Dedifferentiated amniotic fluid mesenchymal stem cell (primary cell): Measurements from ENCODE around the gene FUCA2.
"Not testable (repeated sequence)": the region's sequence is repeated elsewhere in the genome, so short reads cannot be mapped to it uniquely, and the experiment has no call there.

Experiments
- DNase-seq: peaks from one replicate; pipeline ENCODE4 v3.0.0-alpha.2; 2016; ENCODE audit errors: extremely low spot score

FUCA2 gene

DNA sequence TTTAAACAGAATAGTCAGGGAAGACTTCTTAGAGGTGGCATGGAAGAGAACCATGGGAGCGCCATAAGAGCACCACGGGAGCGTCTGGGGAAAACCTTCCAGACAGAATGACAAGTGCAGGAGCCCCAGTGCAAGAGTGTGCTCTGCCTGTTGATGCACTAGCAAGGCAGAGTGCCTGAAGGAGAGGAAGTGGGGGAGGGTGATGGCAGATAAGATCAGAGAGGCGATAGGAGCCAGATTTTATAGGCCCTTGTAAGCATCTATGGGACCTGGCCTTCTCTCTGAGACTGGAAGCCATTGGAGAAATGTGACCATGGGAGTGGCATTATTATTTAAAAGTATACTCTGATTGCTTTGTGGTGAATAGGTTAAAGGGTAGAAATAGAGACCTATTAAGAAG is 13.1 kb downstream of the FUCA2 start:
- no peak for DNase-seq

DNA sequence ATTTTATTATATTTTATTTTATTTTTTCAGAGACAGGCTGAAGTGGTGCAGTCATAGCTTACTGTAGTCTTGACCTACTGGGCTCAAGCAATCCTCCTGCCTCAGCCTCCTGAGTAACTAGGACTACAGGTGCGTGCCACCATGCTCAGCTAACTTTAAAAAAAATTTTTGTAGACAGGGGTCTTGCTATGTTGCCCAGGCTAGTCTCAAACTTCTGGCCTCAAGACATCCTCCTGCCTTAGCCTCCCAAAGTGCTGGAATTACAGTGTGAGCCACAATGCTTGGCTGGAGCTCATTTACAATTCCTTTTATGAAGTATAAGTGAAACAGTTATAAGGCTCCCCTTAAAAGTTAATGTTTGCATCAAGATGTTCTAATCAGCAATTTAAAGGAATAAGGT is 14.5 kb downstream of the FUCA2 start:
- DNase-seq, result no peak

DNA sequence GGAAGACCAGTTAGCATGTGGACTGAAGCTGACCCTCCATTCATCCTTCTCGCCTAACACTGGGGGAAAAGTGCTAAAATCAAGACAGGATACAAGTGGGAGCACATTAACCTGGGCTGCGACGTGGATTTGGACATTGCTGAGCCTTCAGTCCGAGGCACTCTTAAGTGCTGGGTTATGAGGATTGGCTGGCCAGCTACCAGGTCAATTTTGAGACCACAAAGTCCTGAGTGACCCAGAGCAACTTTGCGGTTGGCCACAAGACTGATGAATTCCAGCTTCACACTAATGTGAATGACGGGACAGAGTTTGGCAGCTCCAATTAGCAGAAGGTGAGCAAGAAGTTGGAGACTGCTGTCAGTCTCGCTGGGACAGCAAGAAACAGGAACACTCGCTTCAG is 20.7 kb downstream of the FUCA2 start:
- DNase-seq, result no peak

DNA sequence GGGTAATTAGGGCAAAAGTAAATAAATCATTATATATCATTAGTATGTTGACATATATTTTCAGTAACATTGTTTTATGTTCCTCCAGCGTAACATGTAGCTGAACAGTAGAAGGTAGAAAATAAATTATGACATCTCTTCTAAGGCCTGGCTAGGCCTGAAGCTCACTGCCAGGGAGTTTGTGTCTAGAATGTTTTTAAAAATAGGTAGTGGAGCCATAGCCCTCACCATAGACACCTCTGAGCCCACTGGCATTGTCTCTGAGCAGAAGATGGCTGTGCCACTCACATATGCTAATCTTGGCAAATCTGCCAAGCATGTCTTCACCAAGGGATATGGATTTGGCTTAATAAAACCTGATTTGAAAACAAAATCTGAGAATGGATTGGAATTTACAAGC is 21.3 kb downstream of the FUCA2 start:
- no peak for DNase-seq

DNA sequence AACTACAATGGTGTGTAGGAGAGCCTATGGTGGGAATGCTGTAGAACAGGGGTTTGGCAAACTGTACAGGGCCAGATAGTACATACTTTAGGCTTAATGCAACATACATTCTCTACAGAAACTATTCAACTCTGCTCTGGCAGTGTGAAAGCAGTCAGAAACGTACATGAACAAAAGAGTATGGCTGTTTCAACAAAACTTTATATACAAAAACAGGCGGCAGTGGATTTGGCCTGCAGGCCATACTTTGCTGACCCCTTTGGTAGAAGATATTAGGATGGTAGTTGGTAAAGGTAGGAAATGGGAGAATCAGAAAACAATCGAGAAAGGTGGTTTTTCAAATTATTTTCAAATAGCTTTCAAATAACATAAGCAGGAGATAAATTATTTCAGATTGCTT is 24.8 kb downstream of the FUCA2 start:
- DNase-seq, result no peak

DNA sequence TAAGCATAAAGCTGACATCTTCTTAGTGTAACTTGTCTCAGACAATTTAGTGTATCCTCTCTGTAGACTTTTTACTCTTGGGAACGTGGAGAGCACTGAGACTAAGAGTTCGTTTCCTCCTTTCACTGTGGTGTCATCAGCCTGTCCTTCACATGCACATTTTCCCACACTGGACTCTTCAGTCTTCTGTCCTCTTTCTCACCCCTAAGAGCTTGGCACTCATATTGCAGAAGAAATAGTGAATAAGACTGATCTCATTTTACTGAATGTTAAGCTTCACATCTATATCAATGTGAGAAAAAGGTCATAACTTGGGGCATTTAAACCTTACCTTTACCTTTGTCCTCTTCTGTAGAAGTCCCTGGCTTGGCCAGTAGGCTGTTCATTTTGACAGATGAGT is 25.6 kb downstream of the FUCA2 start:
- no peak for DNase-seq

DNA sequence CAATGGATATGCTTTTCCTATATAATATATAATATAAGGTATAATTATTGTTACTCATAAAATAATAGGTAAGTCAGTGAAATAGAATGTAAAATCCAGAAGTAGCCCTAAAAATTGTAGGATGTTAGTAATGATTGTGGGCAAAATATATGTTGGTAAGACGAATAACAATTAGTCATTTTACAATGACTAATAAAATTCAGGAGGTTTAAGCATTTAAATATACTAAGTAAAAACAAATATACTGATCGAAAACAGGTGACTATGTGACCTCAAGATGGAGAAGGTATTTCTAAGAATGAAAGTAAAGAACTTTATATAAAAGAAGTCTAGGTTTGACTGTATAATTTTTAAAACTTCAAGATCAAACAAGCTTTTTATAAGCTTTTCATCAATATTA is 28.9 kb downstream of the FUCA2 start:
- no peak for DNase-seq

DNA sequence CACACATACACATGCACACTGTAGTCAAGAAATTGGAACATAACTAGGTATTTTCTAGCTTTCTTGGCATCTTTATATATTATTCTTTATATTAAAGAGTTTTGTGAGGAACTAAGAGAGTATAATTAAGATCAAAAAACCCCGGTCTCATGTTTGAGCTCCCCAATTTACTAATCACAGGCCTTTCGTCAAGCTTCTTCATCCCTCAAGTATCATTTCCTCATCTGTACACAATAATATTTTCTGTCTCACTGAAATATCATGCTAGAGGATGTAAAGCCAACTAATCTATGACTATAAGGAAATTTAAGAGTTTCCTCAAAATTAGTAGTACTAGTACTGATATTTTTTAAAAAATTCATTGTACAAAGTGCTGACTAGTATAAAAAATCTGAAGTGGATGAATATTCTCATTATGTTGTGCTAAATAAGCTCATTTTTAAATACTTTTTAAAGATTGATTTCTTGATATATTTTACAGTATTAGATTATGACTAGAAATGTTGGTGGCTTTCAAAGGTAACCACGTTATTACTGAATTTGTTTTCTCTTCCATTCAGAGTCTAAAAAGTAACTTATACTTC is 32.9 kb downstream of the FUCA2 start:
- DNase-seq, result no peak

DNA sequence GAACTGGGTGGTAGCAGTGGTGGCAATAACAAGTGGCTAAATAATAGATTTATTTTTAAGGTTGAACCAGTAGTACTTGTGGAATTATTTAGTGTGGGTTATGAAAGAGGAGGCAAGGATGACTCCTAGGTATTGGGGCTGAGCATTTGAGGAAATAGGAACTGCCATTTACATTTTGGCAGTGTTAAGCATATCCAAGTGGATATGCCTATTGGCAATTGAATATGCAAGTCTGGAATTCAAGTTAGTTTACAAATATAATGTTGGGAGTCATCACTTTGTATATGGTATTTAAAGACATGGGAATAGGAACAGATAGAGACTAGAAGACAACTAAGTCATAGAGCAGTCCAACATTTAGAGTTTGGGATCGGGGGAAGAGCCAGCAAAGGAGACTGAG is 35.0 kb downstream of the FUCA2 start:
- no peak for DNase-seq

DNA sequence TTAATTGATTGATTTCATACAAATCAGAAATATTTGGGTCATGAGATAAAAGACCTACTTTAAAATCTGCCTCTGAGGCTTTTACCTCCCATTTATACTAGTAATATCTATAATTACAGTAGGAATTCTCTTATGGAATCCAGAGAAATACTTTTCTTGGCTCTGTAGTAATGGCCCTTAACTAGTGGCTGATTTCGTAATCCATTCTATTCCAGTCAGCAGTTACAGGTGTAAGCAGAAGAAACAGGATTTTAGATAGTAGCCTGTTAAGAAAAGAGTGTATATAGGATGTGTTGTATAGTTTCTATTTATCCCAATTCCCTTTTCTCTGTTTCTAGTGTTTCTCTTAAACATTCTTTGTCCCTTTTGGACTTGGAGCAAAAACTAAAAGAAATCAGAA is 39.7 kb downstream of the FUCA2 start:
- DNase-seq, result no peak

DNA sequence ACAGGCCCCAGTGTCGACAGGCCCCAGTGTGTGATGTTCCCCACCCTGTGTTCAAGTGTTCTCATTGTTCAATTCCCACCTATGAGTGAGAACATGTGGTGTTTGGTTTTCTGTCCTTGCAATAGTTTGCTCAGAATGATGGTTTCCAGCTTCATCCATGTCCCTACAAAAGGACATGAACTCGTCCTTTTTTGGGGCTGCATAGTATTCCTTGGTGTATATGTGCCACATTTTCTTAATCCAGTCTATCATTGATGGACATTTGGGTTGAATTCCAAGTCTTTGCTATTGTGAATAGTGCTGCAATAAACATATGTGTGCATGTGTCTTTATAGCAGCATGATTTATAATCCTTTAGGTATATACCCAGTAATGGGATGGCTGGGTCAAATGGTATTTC is 42.7 kb downstream of the FUCA2 start:
- not testable (repeated sequence) for DNase-seq

DNA sequence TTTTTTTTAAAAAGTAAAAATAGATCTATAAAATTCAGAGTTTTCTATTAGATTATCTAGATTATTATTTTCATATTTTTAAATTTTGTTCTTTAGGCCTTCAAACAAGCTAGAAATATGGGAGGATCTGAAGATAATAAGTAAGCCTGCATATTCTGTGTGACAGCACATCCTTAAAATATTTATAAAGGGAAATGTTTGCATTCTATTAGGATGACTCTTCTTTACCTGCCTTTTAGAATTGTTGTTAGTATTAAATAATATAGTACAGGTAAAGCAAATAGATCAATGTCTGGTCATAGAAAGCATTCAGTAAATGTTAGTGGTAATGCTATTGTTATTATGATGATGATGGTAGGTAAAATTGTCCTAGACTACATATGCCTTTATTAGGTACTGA is 43.5 kb downstream of the FUCA2 start:
- DNase-seq, result no peak

DNA sequence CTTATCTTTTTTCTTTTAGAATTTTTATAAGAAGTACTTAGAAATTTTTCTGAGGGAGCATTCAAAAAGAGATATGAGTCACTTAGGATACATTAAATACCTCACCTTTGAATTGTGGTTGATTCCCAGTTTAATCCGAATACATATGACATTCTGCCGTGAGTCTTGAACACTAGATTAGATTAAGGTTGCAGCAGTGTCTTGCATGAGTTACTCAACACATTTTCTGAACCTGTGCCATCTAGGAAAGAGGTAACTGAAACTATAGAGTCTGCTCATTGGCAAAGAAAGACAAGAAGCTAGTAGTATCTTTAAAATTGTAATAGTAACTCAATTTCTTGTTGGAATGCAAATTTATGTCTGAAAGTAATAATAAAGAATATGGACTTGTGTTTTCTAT is 46.0 kb downstream of the FUCA2 start:
- no peak for DNase-seq

DNA sequence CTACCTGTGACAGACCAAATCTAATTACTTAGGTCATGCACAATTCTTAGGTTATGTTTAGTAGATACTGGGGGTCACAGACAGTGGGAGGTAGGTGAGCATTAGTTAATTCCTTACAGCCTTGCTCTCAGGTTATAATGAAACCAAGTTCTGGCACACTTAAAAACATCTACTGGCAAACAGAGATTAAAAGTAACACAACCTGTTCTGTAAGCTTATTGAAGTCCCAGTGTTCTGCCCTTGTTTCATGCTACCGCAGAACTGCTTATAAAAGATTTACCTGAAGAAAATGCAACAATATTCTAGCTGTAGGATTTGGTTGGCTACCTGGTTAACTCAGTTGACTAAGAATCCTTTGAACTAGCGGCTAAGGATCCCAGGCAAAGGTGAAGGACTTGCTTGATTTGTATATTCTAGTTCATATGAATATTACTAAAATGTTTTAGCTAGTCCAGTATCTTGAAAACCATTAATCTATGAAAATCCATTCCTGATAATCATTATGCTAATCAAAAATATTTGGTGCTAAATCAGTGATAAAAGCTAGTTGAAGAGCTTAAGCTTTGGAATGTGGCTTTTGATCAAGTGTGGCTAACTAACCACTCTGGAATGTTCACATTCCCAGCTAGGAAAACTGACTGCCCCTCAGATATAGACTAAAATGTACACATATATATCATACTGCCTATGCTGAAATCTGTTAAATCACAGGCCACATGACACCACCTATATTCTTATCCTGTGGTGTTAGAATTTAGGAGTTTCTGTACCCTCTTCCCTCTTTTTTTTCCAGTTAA is 53.8 kb downstream of the FUCA2 start:
- no peak for DNase-seq

DNA sequence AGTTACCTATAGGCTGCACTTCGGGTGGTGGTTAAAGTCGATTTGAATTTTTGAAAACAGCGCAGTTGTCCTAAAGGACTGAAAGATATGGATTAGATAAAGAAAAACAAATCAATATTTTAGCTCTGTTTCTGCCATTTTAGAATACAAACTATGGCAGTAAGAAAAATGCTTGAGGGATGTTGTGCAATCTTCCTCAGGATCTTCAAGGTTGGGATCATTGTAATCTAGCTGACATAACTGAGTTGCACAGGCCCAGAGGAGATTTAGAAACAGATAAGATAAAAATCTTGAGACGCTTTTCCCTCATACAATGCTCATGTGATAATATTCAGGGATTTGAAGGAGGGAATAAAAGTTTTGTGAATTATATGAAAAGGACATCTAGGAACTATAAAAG is 60.0 kb downstream of the FUCA2 start:
- DNase-seq, result peak; percentile 26

DNA sequence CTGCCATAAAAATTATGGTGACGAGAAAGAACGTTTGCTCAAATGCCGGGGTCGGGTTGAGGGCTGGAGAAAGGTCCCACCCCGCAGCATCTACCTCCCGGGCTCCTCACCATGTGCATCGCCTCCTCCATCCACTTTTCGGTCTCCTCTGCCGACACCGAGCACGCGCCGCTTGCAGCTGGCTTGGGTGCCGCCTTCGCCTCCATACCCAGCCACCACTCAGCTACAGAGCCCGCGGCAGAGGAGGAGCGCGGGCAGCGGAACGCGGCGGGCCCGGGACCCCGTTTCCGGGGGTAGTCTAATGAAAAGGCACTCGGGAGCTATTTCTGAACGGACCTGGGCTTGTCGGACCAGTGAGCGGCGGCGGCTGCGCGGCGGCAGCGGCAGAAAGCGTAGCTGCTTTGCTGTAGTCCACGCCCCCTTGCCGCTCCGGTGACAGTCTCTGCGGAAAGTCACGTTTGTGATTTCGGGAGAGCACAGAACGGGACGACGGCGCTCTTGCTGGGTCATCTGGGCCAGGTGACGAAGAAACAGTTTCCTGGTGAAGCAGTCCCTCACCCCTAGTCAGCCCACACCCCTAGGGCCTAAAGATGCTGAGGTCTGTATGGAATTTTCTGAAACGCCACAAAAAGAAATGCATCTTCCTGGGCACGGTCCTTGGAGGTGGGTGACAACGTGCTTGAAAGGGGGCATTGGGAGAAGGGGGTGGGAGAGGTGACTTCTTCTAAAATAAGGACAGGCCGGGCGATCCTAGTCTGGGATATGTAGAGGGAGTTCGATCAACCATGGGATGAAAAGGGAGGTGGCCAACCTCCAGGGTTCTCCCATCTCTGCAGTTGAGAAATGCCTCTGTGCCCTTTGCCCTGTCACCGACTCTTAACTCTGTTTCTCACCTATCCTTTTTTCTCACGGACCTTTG is 60.8 kb downstream of the FUCA2 start, which contains the start of the genes ADAT2 and PEX3:
Gene ADAT2 (minus strand): TSS at position 243 of the 919 bp plus-strand sequence. CDS start 37 bp downstream, at position 206.
Gene PEX3 (plus strand): TSS at position 353 of the 919 bp plus-strand sequence. CDS start 238 bp downstream, at position 591.
- peak; percentile 90 for DNase-seq

DNA sequence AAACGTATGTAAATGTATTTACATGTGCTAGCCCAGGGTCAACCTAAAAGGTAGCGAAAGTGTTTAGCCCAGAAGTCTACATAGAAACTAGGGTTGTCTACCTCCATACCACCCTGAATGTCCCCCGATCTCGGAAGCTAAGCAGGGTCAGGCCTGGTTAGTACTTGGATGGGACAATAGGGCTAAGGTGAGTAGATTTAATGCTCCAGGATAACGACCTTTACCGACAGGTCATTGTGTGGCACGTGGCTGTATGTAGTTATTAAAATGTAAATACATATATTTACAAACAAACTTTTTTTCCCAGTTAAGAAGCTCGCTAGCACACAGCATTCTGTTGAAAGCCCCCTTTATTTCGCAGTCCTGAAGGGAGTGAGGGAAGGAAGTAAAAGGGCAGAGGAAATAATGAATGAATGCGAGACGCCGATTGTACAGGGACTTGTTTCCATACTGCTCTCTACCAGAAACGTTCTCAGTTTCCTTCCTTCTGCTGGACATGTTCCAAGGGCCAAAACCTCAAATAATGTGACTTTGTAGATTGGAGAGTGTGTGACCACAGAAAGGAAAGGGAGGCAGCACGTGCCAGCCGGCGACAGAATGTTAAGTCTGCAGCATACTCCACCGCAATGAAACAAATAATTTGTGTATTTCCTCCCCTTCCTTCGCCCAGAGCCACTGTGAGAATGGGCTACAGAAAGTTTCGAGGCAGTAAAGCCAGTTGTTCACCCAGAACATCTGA is 61.6 kb downstream of the FUCA2 start:
- no peak for DNase-seq

DNA sequence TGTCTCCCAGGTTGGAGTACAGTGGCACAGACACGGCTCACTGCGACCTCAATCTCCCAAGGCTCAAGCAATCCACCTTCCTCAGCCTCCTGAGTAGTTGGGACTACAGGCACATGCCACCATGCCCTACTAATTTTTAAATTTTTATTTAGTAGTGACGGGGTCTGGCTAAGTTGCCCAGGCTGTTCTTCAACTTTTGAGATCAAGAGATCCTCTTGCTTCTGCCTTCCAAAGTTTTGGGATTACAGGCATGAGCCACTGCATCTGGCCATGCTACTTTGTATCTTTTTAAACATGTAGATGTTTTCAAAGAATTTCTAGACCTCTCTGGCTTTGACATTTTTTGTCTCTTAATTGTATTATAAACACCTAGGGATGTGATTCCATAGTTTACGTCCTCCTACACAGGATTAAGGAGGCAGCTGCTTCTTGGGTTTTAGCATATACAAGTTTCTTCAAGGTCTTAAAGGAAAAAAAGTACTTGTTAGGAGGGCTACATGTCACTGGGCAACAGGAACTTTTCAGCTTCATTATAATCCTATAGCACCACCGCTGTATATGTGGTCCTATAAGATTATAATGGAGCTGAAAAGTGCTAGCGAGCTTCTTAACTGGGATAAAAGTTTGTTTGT is 62.3 kb downstream of the FUCA2 start:
- DNase-seq, result no peak

DNA sequence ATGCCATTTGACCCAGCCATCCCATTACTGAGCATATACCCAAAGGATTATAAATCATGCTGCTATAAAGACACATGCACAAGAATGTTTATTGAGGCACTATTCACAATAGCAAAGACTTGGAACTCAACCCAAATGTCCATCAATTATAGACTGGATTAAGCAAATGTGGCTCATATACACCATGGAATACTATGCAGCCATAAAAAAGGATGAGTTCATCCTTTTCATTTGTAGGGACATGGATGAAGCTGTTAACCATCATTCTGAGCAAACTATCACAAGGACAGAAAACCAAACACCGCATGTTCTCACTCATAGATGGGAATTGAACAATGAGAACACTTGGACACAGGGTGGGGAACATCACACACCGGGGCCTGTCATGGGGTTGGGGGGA is 63.7 kb downstream of the FUCA2 start:
- DNase-seq, result not testable (repeated sequence)
